MCF 10A (cell line): ENCODE results near the gene MARVELD1. TPM values are rescaled to one million over a fixed set of nuclear protein-coding genes. Genes with fewer than 3 reads are reported as not detected.
A peak's percentile ranks its signal among the peaks of the same experiment; 100 is the strongest.

ENCODE experiments used
- BruUV-seq: library from RNA; stranded (reverse); fragments of 400-500 nt; replicated peaks from 2 replicates; lab custom pipeline; 2021; lab: Mats Ljungman, UMichigan
- CTCF ChIA-PET: fragments of 300-600 bp; sonication (Branson Sonifier 250); formaldehyde crosslinking; extraction: SDS; loops from one replicate; lab custom pipeline; 2021; ENCODE audit warnings: antibody characterized with exemption, inconsistent platforms; lab: Yijun Ruan, JAX
- POLR2A ChIA-PET: fragments of 300-600, 350-650 bp; sonication (Branson Sonifier 250); formaldehyde crosslinking; extraction: SDS; loops from one replicate; lab custom pipeline; 2020; ENCODE audit warnings: antibody characterized with exemption, inconsistent platforms; lab: Yijun Ruan, JAX
- DNase-seq: peaks from one replicate; pipeline ENCODE4 v3.0.0-alpha.2; 2018; ENCODE audit not compliant: unreplicated experiment
- H3K27ac Mint-ChIP-seq: one replicate; pipeline ENCODE4 v1.8.0; 2022; ENCODE audit warnings: mild to moderate bottlenecking, low read depth, mixed read lengths; ENCODE audit not compliant: unreplicated experiment
- H3K27me3 Mint-ChIP-seq: one replicate; pipeline ENCODE4 v1.8.0; 2022; ENCODE audit warnings: mixed read lengths; ENCODE audit not compliant: insufficient read depth, unreplicated experiment
- H3K36me3 Mint-ChIP-seq: one replicate; pipeline ENCODE4 v1.8.0; 2022; ENCODE audit warnings: mild to moderate bottlenecking, moderate library complexity, mixed read lengths; ENCODE audit not compliant: insufficient read depth, unreplicated experiment
- H3K4me1 Mint-ChIP-seq: one replicate; pipeline ENCODE4 v1.8.0; 2022; ENCODE audit warnings: mixed read lengths; ENCODE audit not compliant: insufficient read depth, unreplicated experiment
- H3K4me3 Mint-ChIP-seq: one replicate; pipeline ENCODE4 v1.8.0; 2022; ENCODE audit warnings: mild to moderate bottlenecking, moderate library complexity, mixed read lengths; ENCODE audit not compliant: unreplicated experiment
- H3K9me3 Mint-ChIP-seq: one replicate; pipeline ENCODE4 v1.8.0; 2022; ENCODE audit warnings: mixed read lengths; ENCODE audit not compliant: unreplicated experiment
- intact Hi-C: fragments of 100-400 bp; cut with micrococcal nuclease; formaldehyde crosslinking; loops from 2 replicates; pipeline ENCODE4 v1.14.1; 2022
- total RNA-seq: library from RNA; stranded (reverse); gene quantifications from 2 replicates; pipeline ENCODE4 v1.2.3, GENCODE V29; 2022
- TF ChIP-seq, protein P1 (sequence below): fragments of 200-600 bp; IDR thresholded peaks from one replicate; pipeline ENCODE4 v1.8.0; 2022; ENCODE audit warnings: antibody characterized with exemption, mild to moderate bottlenecking; ENCODE audit not compliant: unreplicated experiment

The MARVELD1 gene
- total RNA-seq, 1 experiment from 2014 or later = 54.9 TPM

DNA sequence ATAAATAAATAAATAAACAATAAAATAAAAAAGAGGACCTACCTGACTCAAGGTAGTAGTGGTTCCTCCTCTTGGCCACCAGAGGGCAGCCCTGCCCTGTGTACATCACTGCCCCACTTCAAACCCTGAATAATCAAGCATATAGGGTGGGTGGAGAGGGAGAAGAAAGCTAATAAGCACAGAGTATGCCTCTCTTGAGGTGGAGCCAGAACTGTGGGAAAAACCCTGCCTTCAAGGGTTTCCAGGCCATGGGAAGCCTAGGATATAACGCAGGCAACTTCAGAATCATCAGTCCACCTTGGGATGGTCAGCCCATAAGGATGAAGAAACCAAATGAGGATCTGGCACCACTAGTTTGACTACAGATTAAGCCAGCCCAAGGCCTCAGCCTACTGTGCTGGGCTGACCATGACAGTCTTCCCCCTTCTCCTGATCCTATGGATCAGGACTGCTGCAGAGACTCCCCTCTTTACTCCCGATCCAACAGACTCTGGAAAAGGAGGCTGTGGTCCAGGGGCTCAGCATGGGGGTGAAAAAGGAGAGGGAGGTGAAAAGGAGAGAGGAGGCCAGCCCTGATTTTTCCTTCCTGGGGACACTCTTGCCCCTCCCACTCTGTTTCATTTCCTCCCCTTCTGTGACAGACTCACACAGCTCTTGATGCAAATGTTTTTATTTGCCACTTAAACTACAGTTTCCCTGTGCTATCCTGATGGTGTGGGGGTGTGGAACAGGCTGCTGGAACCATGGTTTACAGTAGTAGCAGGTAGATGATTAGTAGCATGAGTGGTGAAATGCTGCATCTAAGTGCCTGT lies 36.6 kb upstream of the MARVELD1 start:
- TF ChIP-seq, protein P1, sequence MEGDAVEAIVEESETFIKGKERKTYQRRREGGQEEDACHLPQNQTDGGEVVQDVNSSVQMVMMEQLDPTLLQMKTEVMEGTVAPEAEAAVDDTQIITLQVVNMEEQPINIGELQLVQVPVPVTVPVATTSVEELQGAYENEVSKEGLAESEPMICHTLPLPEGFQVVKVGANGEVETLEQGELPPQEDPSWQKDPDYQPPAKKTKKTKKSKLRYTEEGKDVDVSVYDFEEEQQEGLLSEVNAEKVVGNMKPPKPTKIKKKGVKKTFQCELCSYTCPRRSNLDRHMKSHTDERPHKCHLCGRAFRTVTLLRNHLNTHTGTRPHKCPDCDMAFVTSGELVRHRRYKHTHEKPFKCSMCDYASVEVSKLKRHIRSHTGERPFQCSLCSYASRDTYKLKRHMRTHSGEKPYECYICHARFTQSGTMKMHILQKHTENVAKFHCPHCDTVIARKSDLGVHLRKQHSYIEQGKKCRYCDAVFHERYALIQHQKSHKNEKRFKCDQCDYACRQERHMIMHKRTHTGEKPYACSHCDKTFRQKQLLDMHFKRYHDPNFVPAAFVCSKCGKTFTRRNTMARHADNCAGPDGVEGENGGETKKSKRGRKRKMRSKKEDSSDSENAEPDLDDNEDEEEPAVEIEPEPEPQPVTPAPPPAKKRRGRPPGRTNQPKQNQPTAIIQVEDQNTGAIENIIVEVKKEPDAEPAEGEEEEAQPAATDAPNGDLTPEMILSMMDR = peak; percentile 82
- intact Hi-C loops = loop anchor here (1.0 kb wide), 3 partner anchors 8 to 54 kb away; no protein-coding TSS in a partner anchor
- peak; percentile 67 for DNase-seq
- peaks cover 95% of the 10 kb centered on the region for H3K36me3 Mint-ChIP-seq
- H3K27me3 Mint-ChIP-seq = no peaks in the 10 kb centered on the region
- no peaks in the 10 kb centered on the region for H3K9me3 Mint-ChIP-seq
- peaks cover 18% of the 10 kb centered on the region for H3K4me1 Mint-ChIP-seq
- ChIA-PET POLR2A (interaction anchor here (0.6 to 24.4 kb wide), 12 partner anchors 7 to 399 kb away, joined by 3 to 915 read pairs (median 6); partner anchors contain the start of genes AVPI1, MARVELD1, PI4K2A and ZFYVE27), CTCF (interaction anchor here (0.5 to 8.1 kb wide), 21 partner anchors 8 to 1981 kb away, joined by 3 to 49 read pairs (median 4); partner anchors contain the start of genes AVPI1, MARVELD1 and ZFYVE27)
- peak overlapping the region; percentile 31 for H3K27ac Mint-ChIP-seq
- no peak overlapping the region for H3K4me3 Mint-ChIP-seq
- no TSS peak for BruUV-seq

DNA sequence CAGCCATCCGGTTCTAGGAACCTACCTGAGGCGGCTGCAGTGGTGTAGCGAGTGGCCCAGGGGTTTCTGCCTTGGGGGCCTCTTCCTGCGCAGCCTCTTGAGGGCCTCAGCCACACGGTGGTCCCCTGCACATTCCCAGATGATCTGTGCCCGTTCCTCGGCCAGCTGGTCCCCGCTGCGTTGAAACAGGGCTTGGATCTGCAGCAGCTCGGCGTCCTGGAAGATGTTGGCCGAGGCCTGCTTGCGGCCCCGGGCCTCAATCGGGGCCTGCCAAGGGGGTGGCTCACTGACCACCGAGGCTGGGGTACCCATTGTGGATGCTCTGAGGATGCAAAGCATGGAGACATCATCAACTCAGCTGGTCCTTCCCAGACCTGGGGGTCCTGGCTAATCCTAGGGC lies 33.9 kb upstream of the MARVELD1 start:
- peaks cover 95% of the 10 kb centered on the region for H3K36me3 Mint-ChIP-seq
- no peak overlapping the region for H3K27ac Mint-ChIP-seq
- H3K4me3 Mint-ChIP-seq = no peak overlapping the region
- H3K27me3 Mint-ChIP-seq = no peaks in the 10 kb centered on the region
- DNase-seq = no peak
- POLR2A ChIA-PET = interaction anchor here (0.7 to 24.4 kb wide), 9 partner anchors 10 to 87 kb away, joined by 3 to 915 read pairs (median 6); partner anchors contain the start of genes AVPI1, MARVELD1 and PI4K2A
- H3K9me3 Mint-ChIP-seq = no peaks in the 10 kb centered on the region
- intact Hi-C loops = no loop called here
- peaks cover 22% of the 10 kb centered on the region for H3K4me1 Mint-ChIP-seq
- CTCF ChIA-PET = interaction anchor here (0.6 to 8.1 kb wide), 7 partner anchors 10 to 107 kb away, joined by 3 to 49 read pairs (median 5); partner anchors contain the start of genes ANKRD2 and MARVELD1
- TF ChIP-seq, protein P1 = no peak
- BruUV-seq = no TSS peak

DNA sequence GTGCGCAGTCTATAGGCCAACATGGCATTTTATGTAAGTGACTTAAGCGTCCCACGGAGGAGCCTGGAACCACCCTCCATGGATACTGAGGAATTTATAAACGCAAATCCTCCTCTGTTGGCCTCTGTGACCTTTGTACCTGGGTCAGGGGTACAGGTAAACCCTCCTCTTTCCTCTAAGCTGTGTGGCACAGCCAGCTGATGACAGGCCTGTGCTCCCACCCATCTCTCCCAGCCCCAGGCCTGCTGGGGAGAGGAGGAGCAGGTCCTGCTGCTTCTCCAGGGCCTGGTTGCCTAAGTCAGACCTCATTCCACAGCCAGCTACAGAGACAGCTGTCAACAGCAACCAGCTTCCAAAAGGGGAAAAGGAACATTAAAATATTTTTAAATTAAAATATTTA lies 31.5 kb upstream of the MARVELD1 start:
- CTCF ChIA-PET = interaction anchor here (0.5 to 11.1 kb wide), 11 partner anchors 8 to 1753 kb away, joined by 3 to 113 read pairs (median 5); partner anchors contain the start of gene ANKRD2
- H3K27me3 Mint-ChIP-seq = no peaks in the 10 kb centered on the region
- H3K4me3 Mint-ChIP-seq = peak overlapping the region; percentile 91
- DNase-seq = no peak
- H3K9me3 Mint-ChIP-seq = no peaks in the 10 kb centered on the region
- no peak overlapping the region for H3K27ac Mint-ChIP-seq
- no TSS peak for BruUV-seq
- peaks cover 94% of the 10 kb centered on the region for H3K36me3 Mint-ChIP-seq
- TF ChIP-seq, protein P1 = no peak
- intact Hi-C loops = no loop called here
- POLR2A ChIA-PET = interaction anchor here (1.3 to 24.4 kb wide), 8 partner anchors 7 to 110 kb away, joined by 4 to 915 read pairs (median 34); partner anchors contain the start of genes ANKRD2, MARVELD1 and ZFYVE27
- H3K4me1 Mint-ChIP-seq = peaks cover 18% of the 10 kb centered on the region
